ENCODE results near the gene TRABD2B.

DNA sequence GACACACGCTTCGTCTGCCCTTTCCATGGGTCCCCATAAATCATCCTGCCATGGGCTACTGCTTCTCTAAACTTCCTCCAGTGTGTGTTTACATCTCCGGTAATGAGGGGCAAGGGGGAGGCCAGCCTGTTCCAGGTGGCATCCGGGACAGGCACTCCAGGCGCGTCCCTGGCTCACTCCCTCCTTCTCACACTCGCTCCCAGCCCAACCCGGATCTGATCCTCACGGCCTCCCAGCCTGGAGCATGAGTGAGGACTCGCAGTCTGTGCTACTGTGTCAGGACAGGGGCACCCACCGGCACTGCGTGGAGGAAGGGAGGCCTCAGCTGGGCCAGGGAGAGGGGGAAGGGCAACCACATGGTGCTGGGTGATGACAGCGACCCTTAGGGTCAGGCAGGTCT is 225.4 kb downstream of the TRABD2B start:
- TF ChIP-seq, protein P1, sequence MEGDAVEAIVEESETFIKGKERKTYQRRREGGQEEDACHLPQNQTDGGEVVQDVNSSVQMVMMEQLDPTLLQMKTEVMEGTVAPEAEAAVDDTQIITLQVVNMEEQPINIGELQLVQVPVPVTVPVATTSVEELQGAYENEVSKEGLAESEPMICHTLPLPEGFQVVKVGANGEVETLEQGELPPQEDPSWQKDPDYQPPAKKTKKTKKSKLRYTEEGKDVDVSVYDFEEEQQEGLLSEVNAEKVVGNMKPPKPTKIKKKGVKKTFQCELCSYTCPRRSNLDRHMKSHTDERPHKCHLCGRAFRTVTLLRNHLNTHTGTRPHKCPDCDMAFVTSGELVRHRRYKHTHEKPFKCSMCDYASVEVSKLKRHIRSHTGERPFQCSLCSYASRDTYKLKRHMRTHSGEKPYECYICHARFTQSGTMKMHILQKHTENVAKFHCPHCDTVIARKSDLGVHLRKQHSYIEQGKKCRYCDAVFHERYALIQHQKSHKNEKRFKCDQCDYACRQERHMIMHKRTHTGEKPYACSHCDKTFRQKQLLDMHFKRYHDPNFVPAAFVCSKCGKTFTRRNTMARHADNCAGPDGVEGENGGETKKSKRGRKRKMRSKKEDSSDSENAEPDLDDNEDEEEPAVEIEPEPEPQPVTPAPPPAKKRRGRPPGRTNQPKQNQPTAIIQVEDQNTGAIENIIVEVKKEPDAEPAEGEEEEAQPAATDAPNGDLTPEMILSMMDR (IDR thresholded peaks at IDR 0.05 in 4 of 5, conservative IDR thresholded peaks at IDR 0.05 in 1 of 5) = no peak
- TF ChIP-seq POLR2A (IDR thresholded peaks at IDR 0.05) = no peak
